DND-41 (cell line): ENCODE results near the gene ITPRID1.

Experiments used
- CTCF ChIP-seq: IDR thresholded peaks from 2 replicates; pipeline ENCODE4 v1.5.1; 2012; ENCODE audit warnings: borderline replicate concordance, low read length, moderate library complexity, mild to moderate bottlenecking; ENCODE audit not compliant: poor library complexity, severe bottlenecking; ENCODE audit errors: extremely low read depth
- EZH2 ChIP-seq: IDR thresholded peaks from 3 replicates; pipeline ENCODE4 v1.6.1; 2012; ENCODE audit warnings: borderline replicate concordance, low read depth, mild to moderate bottlenecking, moderate library complexity, low read length, inconsistent platforms; ENCODE audit not compliant: severe bottlenecking

GRCh38 chr7:31487476-31487875, 26.4 kb upstream of the ITPRID1 start:
- TF ChIP-seq CTCF: no peak
- no peak for TF ChIP-seq EZH2
